Activated T-cell treated with anti-CD3 and anti-CD28 coated beads, Interleukin-2, amount 50 U/mL, for 4 hours (primary cell): ENCODE measurements around the gene ZBTB4. TPM values are rescaled to one million over a fixed set of nuclear protein-coding genes. Genes with fewer than 3 reads are reported as not detected.
"Not testable (repeated sequence)": the region's sequence is repeated elsewhere in the genome, so short reads cannot be mapped to it uniquely, and the experiment has no call there.

Experiments
- ATAC-seq, 2 donors: fragments of 200-7000 bp; cut with Tn5 transposase; one replicate each; pipeline ENCODE4 v1.10.0; 2021
- DNase-seq: peaks from one replicate; pipeline ENCODE4 v3.0.0-alpha.2; 2020
- H3K27me3 Mint-ChIP-seq: one replicate; pipeline ENCODE4 v1.8.0; 2021; ENCODE audit warnings: low read depth, mixed read lengths
- H3K36me3 Mint-ChIP-seq: one replicate; pipeline ENCODE4 v1.8.0; 2022; ENCODE audit warnings: mixed read lengths; ENCODE audit not compliant: insufficient read depth
- H3K4me1 Mint-ChIP-seq: one replicate; pipeline ENCODE4 v1.8.0; 2021; ENCODE audit warnings: low read depth, mixed read lengths
- H3K4me3 Mint-ChIP-seq: one replicate; pipeline ENCODE4 v1.8.0; 2021; ENCODE audit warnings: mild to moderate bottlenecking, moderate library complexity, mixed read lengths
- H3K9me3 Mint-ChIP-seq: one replicate; pipeline ENCODE4 v1.8.0; 2021; ENCODE audit warnings: mixed read lengths
- total RNA-seq, 3 donors: library from RNA; stranded (reverse); gene quantifications; one replicate each; pipeline ENCODE4 v1.2.1, GENCODE V29; 2021

Gene ZBTB4
- total RNA-seq, 3 donors from 2014 or later, result 16.0 to 18.0 (median 17.5) TPM

DNA sequence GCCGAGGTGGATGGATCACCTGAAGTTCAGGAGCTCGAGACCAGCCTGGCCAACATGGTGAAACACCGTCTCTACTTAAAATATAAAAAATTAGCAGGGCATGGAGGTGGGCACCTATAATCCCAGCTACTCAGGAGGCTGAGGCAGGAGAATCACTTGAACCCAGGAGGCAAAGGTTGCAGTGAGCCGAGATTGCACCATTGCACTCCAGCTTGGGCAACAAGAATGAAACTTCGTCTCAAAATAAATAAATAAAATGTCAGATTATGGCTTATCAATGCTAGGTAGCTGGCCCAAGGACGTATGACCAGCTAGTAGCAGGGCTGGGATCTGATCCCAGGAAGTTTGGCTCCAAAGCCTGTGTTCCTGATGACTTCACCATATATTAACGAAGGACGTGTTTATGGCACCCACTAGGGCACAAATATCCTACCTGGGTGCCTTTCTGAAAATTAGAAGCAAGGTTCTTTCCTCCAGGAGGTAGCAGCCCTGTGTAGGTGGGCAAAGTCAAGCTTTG is 8.9 kb downstream of the ZBTB4 start:
- H3K36me3 Mint-ChIP-seq, H3K27me3 Mint-ChIP-seq, ATAC-seq, H3K4me3 Mint-ChIP-seq, H3K9me3 Mint-ChIP-seq, DNase-seq: not testable (repeated sequence)
- peaks cover 26% of the 10 kb centered on the region for H3K4me1 Mint-ChIP-seq

DNA sequence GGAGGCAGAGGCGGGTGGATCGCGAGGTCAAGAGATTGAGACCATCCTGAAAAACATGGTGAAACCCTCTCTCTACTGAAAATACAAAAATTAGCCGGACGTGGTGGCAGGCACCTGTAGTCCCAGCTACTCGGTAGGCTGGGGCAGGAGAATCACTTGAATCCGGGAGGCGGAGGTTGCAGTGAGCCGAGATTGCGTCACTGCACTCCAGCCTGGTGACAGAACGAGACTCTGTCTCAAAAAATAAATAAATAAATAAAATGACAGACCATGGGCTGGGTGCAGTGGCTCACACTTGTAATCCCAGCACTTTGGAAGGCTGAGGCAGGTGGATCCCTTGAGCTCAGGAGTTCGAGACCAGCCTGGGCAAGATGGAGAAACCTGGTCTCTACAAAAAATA is 9.6 kb downstream of the ZBTB4 start:
- not testable (repeated sequence) for H3K36me3 Mint-ChIP-seq, H3K27me3 Mint-ChIP-seq, ATAC-seq, H3K9me3 Mint-ChIP-seq, DNase-seq, H3K4me3 Mint-ChIP-seq
- H3K4me1 Mint-ChIP-seq, result peaks cover 26% of the 10 kb centered on the region

DNA sequence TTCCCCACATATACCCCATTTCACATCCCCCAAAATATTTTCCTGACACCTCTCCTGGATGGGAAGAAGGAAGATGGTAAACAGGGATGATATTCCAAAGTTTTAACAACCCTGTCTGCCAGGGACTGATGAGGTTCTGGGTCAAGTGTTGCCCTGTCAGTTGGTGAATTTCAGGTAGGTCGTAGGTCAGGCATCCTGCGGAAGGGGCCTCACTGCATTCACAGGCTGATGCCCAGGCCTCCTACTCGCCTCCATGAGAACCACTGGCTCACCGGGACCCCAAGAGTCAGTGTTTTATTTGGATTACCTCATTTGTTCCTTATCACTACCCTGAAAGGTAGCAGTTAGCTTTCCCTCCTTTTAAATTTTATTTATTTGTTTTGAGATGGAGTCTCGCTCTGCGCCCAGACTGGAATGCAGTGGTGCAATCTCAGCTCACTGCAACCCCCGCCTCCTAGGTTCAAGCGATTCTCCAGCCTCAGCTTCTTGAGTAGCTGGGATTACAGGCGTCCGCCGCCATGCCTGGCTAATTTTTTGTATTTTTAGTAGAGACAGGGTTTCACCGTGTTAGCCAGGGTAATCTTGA is 10.5 kb downstream of the ZBTB4 start:
- H3K4me1 Mint-ChIP-seq, result peaks cover 24% of the 10 kb centered on the region
- DNase-seq, result no peak
- no peaks in the 10 kb centered on the region for H3K9me3 Mint-ChIP-seq

DNA sequence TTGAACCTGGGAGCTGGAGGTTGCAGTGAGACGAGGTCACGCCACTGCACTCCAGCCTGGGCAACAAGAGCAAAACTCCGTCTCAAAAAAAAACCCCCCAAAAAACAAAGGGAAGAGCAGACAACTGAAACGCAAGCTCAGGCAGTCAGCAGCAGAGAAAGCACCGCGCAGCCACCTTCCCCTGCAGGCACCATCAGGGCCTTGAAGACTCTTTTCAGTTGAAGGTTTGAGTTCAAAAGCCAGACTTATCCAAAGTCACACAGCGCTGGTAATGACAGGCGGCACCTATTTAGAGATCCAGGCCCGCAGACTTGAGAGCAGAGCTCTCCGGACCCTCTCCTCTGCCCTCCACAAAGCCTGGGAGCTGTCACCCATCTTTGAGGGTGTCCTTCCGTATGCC is 11.1 kb downstream of the ZBTB4 start:
- no peak for DNase-seq
- no peak overlapping the region for H3K4me3 Mint-ChIP-seq
- no peaks in the 10 kb centered on the region for H3K36me3 Mint-ChIP-seq
- no peaks in the 10 kb centered on the region for H3K27me3 Mint-ChIP-seq
- no peak for ATAC-seq
- no peaks in the 10 kb centered on the region for H3K9me3 Mint-ChIP-seq
- peaks cover 20% of the 10 kb centered on the region for H3K4me1 Mint-ChIP-seq

More for the DNA sequence above, 10.5 kb downstream of the ZBTB4 start:
- Mint-ChIP-seq H3K4me3 (no peak overlapping the region), H3K27me3 (no peaks in the 10 kb centered on the region), H3K36me3 (no peaks in the 10 kb centered on the region)
- ATAC-seq, result no peak

DNA sequence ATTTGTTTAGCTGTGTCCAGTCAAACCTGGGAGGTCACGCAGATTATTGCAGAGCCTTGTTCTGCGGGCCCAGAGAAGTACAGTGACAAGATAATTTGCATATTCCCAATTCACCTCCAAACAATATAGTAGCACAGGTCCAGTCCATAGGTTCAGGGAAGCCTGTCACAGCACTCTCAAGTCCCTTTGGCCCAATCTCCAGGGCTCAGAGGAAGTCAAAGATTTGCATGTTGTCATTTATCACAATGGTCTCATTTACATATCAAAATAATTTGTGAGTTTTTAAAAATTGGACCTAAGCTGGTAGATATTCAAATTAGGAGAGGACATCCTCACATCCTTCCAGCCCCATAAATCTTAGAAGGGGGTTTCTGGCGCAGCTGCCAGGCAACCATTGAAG is 11.9 kb downstream of the ZBTB4 start:
- H3K27me3 Mint-ChIP-seq, result no peaks in the 10 kb centered on the region
- H3K4me1 Mint-ChIP-seq, result peaks cover 20% of the 10 kb centered on the region
- no peak for ATAC-seq
- H3K4me3 Mint-ChIP-seq, result no peak overlapping the region
- DNase-seq, result no peak
- no peaks in the 10 kb centered on the region for H3K9me3 Mint-ChIP-seq
- no peaks in the 10 kb centered on the region for H3K36me3 Mint-ChIP-seq

DNA sequence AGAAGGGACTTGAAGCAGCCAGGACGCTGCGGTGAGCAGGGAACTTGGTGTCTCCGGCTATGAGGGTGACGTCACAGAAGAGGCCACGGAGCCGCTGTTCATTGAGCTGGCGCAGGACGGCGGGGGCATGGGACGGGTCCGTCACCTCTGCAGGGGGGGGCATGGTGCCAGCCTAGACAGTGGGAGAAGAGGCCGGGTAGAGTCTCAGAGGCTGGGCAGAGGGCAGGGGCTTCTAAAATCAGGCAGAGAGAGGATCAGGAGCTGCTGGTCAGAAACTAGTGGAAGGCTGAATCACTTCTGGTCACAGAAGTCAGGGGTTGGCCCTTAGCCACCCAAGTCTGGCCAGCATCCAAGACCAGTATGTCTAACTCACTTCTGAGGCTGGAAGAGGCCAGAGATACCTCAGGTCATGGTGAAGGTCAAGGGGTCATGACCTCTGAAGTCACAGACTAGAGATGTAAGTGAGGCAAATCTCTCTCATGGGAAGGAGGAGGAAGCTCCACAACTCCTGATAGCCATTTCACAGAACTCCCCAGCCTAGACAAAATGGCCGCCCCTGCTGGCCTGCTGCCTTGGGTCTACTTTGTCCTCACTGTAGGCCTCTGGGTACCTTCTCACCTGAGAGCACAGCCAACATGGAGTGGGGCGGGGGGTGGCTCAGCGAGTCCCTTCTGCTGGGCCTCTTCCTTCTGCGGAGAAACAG is 12.6 kb downstream of the ZBTB4 start:
- peaks cover 17% of the 10 kb centered on the region for H3K4me1 Mint-ChIP-seq
- H3K36me3 Mint-ChIP-seq, result no peaks in the 10 kb centered on the region
- DNase-seq, result no peak
- no peak overlapping the region for H3K4me3 Mint-ChIP-seq
- no peaks in the 10 kb centered on the region for H3K27me3 Mint-ChIP-seq
- ATAC-seq, result no peak
- H3K9me3 Mint-ChIP-seq, result no peaks in the 10 kb centered on the region

DNA sequence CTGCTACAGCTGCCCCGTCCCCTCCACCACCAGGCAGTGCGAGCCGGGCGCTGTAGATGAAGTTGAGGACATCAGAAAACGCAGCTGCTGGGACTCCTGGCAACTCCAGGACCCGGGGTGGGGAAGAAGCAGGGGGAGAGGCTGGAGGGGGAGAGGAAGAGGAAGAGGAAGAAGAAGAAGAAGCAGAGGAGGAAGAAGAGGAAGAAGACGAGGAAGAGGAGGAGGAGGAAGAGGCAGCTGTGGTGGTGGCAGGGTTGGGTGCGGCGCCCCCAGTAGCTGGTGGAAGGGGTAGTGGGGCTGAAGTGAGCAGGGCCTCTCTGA is 13.2 kb downstream of the ZBTB4 start:
- DNase-seq (no peak), ATAC-seq (no peak)
- Mint-ChIP-seq H3K27me3 (no peaks in the 10 kb centered on the region), H3K4me1 (peaks cover 11% of the 10 kb centered on the region), H3K36me3 (peaks cover under 1% of the 10 kb centered on the region), H3K4me3 (no peak overlapping the region), H3K9me3 (no peaks in the 10 kb centered on the region)

DNA sequence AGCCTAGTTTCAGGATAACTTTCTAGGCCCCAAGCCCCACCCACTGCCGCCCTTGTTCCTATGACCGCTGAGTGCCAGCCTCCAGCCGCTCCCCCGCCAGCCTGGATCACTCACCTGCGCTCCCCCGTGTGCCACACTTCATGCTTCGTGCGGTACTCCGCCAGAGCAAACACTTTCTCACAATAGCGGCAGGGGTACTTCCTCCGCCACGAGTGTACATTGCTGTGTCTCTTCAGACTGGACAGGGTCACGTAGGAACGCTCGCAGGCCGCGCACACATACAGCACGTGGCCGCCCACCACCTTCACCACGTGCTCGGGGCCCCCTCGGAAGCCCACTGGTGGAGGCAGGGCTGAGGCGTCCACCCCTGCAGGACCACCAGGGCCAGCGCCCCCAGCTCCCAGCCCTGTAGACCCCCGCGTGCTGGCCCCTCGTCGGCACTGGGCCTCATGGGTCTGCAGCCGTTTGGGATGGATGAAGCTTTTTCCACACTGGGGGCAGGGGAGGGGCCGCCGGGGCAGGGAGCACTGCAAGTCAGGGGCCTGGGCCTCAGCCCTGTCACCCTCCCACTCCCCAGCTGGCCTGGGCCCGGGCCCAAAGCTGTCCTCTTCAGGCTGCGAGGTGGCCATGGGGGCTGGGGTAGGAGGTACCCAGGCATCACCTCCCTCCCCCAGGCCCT is 13.7 kb downstream of the ZBTB4 start:
- DNase-seq (no peak), ATAC-seq (no peak)
- Mint-ChIP-seq H3K4me1 (peaks cover 10% of the 10 kb centered on the region), H3K9me3 (no peaks in the 10 kb centered on the region), H3K36me3 (peaks cover 4% of the 10 kb centered on the region), H3K4me3 (no peak overlapping the region), H3K27me3 (no peaks in the 10 kb centered on the region)

DNA sequence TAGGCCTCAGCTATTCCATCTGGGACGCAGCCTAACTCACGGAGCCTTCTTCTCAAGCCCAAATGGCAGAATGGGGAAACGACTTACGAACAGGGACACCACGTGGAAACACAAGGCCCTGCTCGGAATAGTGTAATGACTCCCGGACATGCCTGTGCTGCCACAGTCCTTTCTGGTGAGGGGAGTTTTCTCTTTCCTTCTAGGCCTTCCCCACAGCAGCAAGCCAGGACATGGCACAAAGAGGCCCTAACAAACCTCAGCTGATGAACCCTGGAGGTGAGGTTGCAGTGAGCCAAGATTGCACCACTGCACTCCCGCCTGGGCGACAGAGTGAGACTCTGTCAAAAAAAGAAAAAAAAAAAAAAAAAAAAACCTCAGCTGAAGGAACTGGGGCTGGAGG is 15.3 kb downstream of the ZBTB4 start:
- no peak overlapping the region for H3K4me3 Mint-ChIP-seq
- peaks cover 10% of the 10 kb centered on the region for H3K4me1 Mint-ChIP-seq
- no peaks in the 10 kb centered on the region for H3K27me3 Mint-ChIP-seq
- ATAC-seq (no peak), DNase-seq (no peak)
- peaks cover 4% of the 10 kb centered on the region for H3K36me3 Mint-ChIP-seq
- H3K9me3 Mint-ChIP-seq, result no peaks in the 10 kb centered on the region

DNA sequence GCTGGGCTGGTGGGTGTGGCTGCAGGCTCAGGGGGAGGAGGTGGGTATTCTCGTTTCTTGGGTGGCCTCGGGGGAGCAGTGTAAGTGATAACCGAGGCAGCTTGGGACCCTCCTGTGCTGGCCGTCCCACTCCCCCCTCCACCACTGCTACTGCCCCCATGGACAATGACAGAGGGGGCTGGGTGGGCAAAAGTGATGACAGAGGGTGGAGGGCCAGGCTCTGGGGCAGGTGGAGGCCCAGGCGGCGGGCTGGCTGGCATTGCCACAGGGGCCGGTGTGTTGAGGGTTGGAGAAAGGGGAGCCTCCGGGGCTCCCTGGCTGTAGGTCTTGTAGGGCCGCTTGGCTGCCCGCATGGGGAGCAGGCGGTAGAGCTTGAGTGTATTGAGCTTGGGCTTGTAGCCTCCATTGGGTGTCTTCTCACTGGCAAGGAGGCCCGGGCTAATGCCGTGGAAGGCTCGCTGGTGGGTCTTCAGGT is 16.0 kb downstream of the ZBTB4 start:
- Mint-ChIP-seq H3K9me3 (no peaks in the 10 kb centered on the region), H3K4me3 (no peak overlapping the region), H3K4me1 (peaks cover 6% of the 10 kb centered on the region), H3K36me3 (peaks cover 4% of the 10 kb centered on the region), H3K27me3 (no peaks in the 10 kb centered on the region)
- DNase-seq, result no peak
- no peak for ATAC-seq

DNA sequence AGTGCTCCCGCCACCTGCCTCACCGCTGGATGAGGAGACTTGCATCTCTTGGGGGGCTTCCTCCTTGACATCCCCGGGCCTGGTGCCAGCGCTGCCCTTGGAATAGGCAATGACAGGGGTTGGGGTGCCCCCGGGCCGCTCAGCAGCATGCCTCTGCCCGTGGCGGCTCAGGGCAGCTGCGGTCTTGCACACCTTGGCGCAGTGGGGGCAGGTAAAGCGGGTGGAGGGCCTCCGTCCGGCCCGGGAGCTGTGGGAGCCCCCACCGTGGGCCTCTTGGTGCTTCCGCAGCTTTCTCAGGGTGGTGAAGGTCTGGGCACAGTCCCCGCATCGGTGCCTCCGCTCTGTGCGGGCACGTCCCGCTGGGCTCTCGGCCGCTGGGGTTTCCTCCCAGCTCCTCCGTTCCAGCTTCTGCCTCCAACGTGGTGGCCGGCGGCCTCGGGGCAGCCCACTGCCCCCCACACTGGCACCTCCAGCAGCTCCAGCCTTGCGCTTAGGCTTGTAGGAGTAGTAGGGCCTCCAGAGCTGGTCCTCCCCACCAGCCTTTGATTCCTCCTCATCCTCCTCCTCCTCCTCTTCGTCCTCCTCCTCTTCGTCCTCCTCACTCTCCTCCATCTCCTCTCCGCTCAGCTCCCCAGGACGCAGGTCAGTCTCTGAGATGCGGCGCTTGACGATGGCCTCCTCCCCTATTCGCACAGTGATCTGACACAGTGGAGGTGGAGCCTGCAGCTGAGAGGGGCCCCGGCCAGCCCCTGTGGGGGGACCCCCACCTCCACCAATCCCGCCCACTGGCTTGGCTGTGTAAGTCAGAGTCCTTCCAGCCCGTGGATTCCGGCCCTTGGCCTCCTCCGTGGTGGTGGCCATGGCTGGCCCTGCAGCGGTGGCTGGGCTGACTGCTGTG is 16.7 kb downstream of the ZBTB4 start:
- no peaks in the 10 kb centered on the region for H3K9me3 Mint-ChIP-seq
- H3K36me3 Mint-ChIP-seq, result peaks cover 4% of the 10 kb centered on the region
- H3K4me3 Mint-ChIP-seq, result no peak overlapping the region
- peaks cover 3% of the 10 kb centered on the region for H3K4me1 Mint-ChIP-seq
- DNase-seq (no peak), ATAC-seq (no peak)
- H3K27me3 Mint-ChIP-seq, result no peaks in the 10 kb centered on the region

DNA sequence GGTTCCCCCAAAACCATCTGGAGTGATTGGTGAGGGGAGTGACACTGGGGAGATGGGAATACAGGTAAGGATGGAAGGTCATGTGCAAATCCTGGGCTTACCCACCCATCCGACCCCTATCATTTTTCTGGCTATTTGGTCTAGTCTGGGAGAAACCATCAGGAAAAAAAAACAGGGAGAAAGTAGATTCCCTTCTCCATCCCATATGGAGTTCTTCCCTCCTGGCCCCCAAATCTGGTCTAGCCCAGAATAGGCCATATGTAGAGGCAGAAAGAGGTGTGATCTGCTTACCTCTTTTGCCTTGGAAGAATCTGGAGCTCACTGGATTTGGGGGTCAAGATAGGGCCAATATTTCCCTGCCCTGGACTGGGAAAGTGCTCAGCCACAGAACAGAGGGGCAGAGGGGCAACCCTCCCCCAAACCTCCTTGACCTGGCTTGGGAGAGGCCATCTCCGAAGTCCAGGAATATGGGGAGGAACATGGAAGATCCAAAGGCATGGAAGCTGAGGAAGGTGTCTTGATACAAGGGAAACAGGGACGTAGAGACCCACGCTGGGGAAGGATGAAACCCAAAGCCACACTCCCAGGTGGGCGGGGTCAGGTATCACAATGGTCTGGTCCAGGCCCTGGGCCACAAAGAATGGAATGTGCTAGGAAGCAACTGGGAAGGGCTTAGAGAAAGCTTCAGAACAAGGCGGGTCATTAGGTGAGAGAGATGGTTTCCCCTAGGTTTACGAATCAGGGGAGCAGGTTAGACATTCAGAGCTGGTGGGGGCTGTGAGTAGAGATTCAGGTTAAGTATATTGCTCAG is 18.4 kb downstream of the ZBTB4 start:
- Mint-ChIP-seq H3K4me3 (no peak overlapping the region), H3K27me3 (no peaks in the 10 kb centered on the region), H3K36me3 (peaks cover 4% of the 10 kb centered on the region), H3K9me3 (no peaks in the 10 kb centered on the region), H3K4me1 (peaks cover 6% of the 10 kb centered on the region)
- ATAC-seq (no peak), DNase-seq (no peak)

DNA sequence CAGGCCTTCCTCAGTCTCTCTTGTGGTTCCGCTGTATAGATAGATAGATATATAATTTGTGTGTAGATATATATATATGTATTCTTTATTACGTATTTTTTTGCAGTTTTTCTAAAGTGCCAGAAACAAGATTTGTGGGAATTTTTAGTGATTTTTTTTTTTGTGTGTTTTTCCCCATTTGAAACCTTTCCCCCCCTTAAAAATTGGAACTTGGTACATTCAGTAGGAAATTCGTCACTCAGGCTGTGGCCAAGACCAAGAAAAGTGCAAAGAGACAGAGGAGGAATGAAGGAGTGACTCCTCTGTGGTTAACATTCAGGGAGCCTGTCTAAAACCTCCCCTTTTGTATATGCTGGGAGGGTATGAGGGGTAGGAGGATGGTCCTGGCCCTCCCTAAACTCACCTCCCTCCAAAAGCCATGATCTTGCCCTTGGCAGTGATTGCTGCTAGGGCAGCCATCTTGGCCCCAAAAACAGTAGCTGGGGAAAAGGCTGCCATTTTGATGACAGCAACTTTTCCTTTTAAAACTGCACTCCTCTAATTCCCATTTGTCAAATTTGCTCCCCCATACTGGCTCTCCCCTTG is 19.4 kb downstream of the ZBTB4 start:
- DNase-seq, result no peak
- Mint-ChIP-seq H3K36me3 (peaks cover 4% of the 10 kb centered on the region), H3K9me3 (no peaks in the 10 kb centered on the region), H3K4me3 (no peak overlapping the region), H3K27me3 (no peaks in the 10 kb centered on the region), H3K4me1 (peaks cover 11% of the 10 kb centered on the region)
- ATAC-seq, result no peak
